HG03175 (cell line): ENCODE data around the gene UBL4A.

Experiments
- ATAC-seq: cut with Tn5 transposase; IDR thresholded peaks from one replicate; pipeline ENCODE4 v1.9.1; 2021; ENCODE audit warnings: mild to moderate bottlenecking, moderate library complexity; ENCODE audit not compliant: unreplicated experiment

The UBL4A gene

GRCh38 chrX:154486396-154487207 is at the start of gene UBL4A:
UBL4A (minus strand) TSS chrX:154486615; CDS start chrX:154486584, 31 bp downstream.
- ATAC-seq = no peak

DNA sequence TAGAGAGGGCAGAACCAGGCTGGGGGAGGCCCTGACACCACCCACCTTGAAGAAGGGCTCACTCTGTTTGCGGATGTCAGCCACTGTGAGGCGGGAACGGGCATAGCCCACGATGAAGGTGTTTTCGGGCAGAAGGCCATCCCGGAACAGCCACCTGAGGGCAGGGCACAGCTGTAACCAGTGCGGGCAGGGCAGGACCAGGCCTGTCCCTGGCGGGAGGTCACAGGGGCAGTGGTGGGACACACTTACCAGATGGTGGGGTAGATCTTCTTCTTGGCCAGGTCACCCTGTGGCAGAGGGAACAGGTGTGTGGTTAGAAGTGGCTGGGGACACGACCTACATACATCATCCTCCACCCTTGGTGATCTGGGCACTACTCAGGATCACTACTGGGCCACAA is 49.5 kb upstream of the UBL4A start:
- ATAC-seq = no peak

- ATAC-seq = peak; percentile 80
Observed at GRCh38 chrX:154534526-154535322, 48.3 kb upstream of the UBL4A start.

DNA sequence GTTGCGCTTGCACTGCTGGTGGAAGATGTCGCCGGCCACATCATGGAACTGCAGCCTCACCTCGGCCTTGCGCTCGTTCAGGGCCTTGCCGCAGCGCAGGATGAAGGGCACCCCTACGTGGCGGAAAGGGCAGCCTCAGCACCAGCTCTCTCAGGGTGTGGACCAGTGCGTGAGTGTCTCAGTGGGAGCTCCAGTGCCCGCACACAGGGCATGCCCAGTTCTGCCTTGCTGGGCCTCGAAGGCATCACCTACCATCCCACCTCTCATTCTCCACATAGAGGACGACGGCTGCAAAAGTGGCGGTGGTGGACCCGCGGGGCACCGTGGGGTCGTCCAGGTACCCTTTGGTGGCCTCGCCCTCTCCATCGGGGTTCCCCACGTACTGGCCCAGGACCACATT is 46.3 kb upstream of the UBL4A start:
- ATAC-seq = no peak

DNA sequence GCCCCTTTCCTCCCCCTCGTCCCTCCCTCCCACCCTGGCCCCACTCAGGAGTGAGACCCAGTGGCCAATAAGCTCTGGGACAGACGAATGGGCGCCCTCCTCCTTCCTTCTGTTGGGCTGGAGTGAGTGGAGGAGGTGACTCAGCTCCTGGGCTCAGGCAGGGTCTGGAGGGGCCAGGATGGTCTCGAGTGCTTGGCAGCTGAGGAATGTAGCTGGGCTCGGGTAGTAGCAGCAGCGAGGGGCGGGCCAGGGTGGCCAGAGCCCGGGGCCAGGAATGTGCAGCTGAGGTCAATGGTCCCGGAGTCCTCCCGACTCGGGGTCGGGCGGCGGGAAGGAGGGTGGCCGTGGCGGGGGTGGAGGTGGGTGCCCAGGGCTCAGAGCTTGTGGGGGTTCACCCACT is 45.2 kb upstream of the UBL4A start:
- no peak for ATAC-seq

DNA sequence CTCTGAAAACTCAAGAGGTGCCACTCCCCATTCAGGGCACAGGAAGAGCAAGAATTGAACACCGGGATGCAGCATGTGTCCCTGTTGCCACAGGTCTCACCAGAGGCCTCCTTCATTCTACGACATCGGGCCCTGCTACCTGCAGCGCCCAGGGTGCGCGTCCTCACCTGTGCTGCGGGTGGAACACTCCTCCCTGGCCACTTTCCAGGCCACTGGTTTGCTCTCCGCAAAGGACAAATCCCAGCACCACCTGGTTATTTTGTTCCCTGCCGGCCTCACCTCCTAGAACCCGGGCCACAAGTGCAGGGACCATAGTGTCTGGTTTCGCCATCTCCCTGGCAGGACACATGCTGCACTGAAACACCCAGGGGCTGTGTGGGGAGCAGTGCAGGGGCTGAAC is 43.9 kb upstream of the UBL4A start:
- no peak for ATAC-seq

DNA sequence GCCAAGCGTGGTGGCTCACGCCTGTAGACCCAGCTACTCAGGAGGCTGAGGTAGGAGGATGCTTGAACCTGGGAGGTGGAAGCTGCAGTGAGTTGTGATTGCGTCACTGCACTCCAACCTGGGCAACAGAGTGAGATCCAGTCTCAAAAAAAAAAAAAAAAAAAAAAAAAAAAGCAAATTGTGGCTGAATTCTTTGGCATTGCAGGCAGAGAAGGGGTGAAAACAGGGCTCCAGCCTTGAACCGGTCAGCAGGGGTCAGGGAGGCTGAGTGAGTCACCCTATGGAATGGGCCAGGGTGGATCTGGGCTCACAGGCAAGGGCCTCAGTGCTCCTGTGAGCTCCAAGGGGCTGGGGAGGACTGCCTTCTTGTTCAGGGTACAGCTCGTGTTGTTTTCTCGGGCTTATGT is 42.8 kb upstream of the UBL4A start:
- no peak for ATAC-seq

DNA sequence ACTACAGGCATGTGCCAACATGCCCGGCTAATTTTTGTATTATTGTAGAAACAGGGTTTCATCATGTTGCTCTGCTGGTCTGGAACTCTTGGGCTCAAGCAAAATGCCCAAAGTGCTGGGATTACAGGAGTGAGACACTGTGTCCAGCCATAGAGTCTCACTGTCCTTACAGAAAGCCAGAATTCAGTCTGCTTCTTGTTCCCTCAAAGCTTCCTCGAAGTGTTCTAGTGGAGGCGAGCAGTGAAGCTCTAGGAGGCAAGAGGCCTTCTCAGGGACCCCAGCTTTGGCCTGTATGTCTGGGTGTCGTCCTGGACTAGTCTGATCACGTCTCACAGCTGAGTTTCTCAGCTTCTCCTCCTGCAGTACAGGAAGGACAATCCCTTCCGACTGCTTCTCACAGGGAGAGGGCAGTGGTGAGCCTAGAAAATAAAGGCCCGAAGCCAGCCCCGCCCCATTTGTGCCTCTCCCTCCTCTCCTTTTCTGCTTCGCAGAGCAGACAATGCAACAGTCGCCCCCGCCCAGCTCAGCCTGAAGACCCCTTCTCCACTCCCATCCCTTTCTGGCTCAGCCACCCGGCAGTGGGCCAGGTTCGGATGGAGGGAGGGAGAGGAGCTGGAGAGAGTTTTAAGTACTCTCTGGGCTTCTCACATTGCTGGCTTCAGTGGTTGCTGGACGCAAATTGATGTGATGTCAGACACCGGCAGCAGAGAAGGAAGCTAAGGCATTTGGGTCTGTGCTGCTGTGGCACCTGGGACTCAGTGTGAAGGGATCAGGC is 40.7 kb upstream of the UBL4A start:
- peak; percentile 76 for ATAC-seq

DNA sequence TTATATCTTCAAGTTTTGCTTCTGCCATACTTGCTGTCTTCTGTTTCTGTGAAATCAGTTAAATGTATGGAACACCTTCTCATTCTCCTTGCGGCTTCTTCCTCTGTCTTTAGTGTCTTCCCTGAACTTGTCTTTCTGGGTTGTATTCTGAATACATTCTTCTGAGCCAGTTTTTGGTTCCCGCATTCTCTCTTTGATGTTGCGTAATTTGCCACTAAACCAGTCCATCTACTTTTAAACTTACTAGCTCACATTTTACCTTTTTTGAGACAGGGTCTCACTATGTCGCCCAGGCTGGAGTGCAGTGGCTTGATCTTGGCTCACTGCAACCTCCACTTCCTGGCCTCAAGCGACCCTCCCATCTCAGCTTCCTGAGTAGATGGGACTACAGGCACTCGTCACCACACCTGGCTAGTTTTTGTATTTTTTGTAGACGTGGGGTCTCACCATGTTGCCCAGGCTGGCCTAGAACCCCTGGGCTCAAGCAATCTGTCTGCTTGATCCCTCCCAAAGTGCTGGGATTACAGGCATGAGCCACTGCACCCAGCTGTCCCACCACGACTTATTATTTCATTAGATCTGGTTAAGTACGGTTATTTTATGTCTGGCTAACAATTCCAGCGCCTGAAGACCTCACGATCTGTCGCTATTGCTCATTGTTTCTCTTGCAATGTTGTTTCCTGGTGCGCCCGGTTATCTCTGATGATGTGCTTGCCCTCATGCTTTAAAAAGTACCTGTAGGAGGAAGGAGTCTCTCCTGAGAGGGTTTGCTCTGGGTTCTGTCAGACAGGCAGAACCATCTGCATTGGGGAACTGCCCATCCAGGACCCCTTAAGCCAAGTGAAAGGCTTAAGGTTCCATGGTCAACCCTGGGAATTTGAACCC is 39.4 kb upstream of the UBL4A start:
- ATAC-seq = no peak

- ATAC-seq = no peak
Observed at GRCh38 chrX:154519389-154519788, 33.0 kb upstream of the UBL4A start.

DNA sequence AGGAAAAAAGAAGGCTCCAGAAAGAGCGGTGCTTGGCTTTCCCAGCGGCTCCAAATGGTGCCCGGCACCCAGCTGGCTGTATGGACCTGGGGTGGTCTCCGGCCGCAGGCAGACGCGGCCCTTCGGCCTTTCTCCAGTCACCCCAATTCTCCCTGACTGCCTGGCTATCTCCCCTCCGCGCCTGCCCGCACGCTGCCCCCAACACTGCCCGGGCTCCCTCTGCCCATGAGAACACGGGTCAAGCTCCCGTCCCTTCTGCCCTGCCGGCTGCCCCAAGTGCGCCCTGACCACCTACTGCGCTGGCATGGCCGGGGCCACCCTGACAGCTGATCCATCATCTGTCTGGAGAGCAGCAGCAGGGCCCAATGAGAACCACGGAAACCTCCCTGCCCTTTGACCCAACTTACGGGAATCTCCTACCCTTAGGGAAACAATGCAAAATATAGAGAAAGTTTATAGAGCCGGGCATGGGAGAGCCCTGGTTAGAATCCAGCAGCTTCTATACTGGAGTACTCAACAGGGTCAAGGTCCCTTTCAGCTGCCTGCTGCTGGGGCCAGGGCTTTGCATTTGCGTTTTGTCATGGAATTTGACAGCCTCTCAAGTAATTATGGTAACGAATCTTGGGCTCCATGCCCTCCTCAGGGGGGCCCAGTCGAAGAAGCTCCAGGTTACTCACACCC is 30.8 kb upstream of the UBL4A start:
- no peak for ATAC-seq

- no peak for ATAC-seq
Observed at GRCh38 chrX:154516656-154517100, 30.3 kb upstream of the UBL4A start.

- peak; percentile 93 for ATAC-seq
Observed at GRCh38 chrX:154515966-154516655, 29.7 kb upstream of the UBL4A start, which contains the start of gene FAM3A. FAM3A (minus strand) TSS chrX:154516232; CDS start chrX:154515772, 460 bp downstream.

DNA sequence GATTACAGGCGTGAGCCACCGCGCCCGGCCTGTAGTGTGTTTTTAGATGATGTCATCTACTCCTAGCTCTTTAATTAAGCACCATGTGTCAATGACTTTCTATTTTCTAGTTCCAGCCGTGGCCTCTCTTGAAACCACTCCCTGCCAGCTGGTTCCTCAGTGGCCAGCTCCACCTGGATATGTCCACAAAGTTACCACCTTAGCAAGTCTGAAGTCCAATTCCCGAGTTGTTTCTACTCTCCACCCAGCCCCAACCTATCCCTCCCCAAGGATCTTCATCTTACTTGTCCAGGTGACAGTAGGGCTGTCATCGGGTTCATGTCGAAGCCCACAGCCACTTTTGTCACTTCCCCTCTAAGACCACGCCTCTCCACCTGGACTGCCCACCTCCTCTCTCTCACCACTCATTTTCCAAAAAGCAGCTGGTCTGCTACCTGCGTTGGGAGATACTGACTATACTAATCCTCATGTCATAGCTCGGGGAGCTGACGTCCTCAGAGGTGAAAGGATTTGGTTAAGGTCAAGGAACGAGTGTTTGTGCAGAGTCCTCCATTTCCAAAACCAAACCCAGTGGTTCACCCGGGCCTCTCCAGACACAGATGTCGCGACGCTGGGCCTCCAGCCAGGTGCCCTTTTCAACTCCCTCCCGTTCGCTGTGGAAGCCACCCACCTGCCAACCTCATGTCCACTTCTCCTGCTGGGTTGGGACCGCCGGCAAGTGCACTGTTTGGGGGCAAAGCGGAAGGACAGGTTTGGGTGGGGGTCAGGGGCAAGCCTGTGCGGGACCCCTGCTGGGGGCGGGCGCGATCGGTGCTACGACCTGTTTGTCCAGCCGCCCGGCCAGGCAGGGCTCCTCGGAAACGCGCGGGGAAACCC is 28.9 kb upstream of the UBL4A start:
- ATAC-seq = peak; percentile 3

- no peak for ATAC-seq
Observed at GRCh38 chrX:154513716-154514115, 27.3 kb upstream of the UBL4A start.

GRCh38 chrX:154512879-154513553 is 26.6 kb upstream of the UBL4A start:
- no peak for ATAC-seq

- no peak for ATAC-seq
Observed at GRCh38 chrX:154511761-154512160, 25.3 kb upstream of the UBL4A start.
